GM23338 (cell line): Measurements from ENCODE around the gene EIF4E2. TPM values are rescaled to one million over a fixed set of nuclear protein-coding genes. Genes with fewer than 3 reads are reported as not detected.

Experiments
- ATAC-seq: fragments of 200-7000 bp; cut with Tn5 transposase; 3 replicates; pipeline ENCODE4 v1.9.1; 2020
- DNase-seq: peaks from one replicate; pipeline ENCODE4 v3.0.0-alpha.2; 2015; ENCODE audit warnings: low spot score
- H2AFZ ChIP-seq: fragments of 200-600 bp; sonication (generic); 2 replicates; pipeline ENCODE4 v1.8.0; 2016; ENCODE audit warnings: antibody characterized with exemption, mild to moderate bottlenecking, moderate library complexity
- H3F3A ChIP-seq: fragments of 200-600 bp; sonication (generic); replicated peaks from 2 replicates; pipeline ENCODE4 v1.8.0; 2017; ENCODE audit warnings: antibody characterized with exemption, mixed run types, low read depth
- H3K27ac ChIP-seq: fragments of 200-600 bp; sonication (generic); 2 replicates; pipeline ENCODE4 v1.6.1; 2016; ENCODE audit warnings: low read depth
- H3K27me3 ChIP-seq: fragments of 200-600 bp; sonication (generic); 2 replicates; pipeline ENCODE4 v1.8.0; 2016; ENCODE audit warnings: mild to moderate bottlenecking, mixed run types, moderate library complexity; ENCODE audit not compliant: insufficient read depth
- H3K36me3 ChIP-seq: fragments of 200-600 bp; sonication (generic); 2 replicates; pipeline ENCODE4 v1.8.0; 2016; ENCODE audit warnings: mild to moderate bottlenecking; ENCODE audit not compliant: insufficient read depth
- H3K4me1 ChIP-seq: fragments of 200-600 bp; sonication (generic); 2 replicates; pipeline ENCODE4 v1.8.0; 2016; ENCODE audit warnings: mild to moderate bottlenecking, moderate library complexity; ENCODE audit not compliant: insufficient read depth
- H3K4me2 ChIP-seq: fragments of 200-600 bp; sonication (generic); 2 replicates; pipeline ENCODE4 v1.7.1; 2017; ENCODE audit warnings: mixed run types
- H3K4me3 ChIP-seq: fragments of 200-600 bp; sonication (generic); 2 replicates; pipeline ENCODE4 v1.6.1; 2016; ENCODE audit warnings: mixed run types
- H3K79me2 ChIP-seq: fragments of 200-600 bp; sonication (generic); replicated peaks from 2 replicates; pipeline ENCODE4 v1.8.0; 2017; ENCODE audit warnings: mild to moderate bottlenecking; ENCODE audit not compliant: insufficient read depth
- H3K9me2 ChIP-seq: fragments of 200-600 bp; sonication (generic); 2 replicates; pipeline ENCODE4 v1.8.0; 2017; ENCODE audit not compliant: insufficient read depth
- H4K20me1 ChIP-seq: fragments of 200-600 bp; sonication (generic); replicated peaks from 2 replicates; pipeline ENCODE4 v1.8.0; 2017; ENCODE audit warnings: mild to moderate bottlenecking; ENCODE audit not compliant: insufficient read depth
- H3K27ac Mint-ChIP-seq: 2 replicates; pipeline ENCODE4 v1.8.0; 2020; ENCODE audit warnings: inconsistent platforms, mild to moderate bottlenecking, moderate library complexity, mixed read lengths
- H3K27me3 Mint-ChIP-seq: 3 replicates; pipeline ENCODE4 v1.8.0; 2022; ENCODE audit warnings: low read depth, mild to moderate bottlenecking, moderate library complexity, mixed read lengths, inconsistent platforms; ENCODE audit not compliant: insufficient read depth, poor library complexity
- H3K36me3 Mint-ChIP-seq: 3 replicates; pipeline ENCODE4 v1.8.0; 2021; ENCODE audit warnings: low read depth, mild to moderate bottlenecking, inconsistent platforms, moderate library complexity, mixed read lengths
- H3K4me1 Mint-ChIP-seq: 3 replicates; pipeline ENCODE4 v1.8.0; 2020; ENCODE audit warnings: mild to moderate bottlenecking, inconsistent platforms, mixed read lengths
- H3K4me3 Mint-ChIP-seq: 3 replicates; pipeline ENCODE4 v1.8.0; 2021; ENCODE audit warnings: moderate library complexity, mild to moderate bottlenecking, inconsistent platforms, mixed read lengths
- H3K9me3 Mint-ChIP-seq: 3 replicates; pipeline ENCODE4 v1.8.0; 2020; ENCODE audit warnings: moderate library complexity, mild to moderate bottlenecking, inconsistent platforms, mixed read lengths
- CTCF ChIP-seq, 2 experiments: fragments of 200-600 bp in 1 of 2; sonication (generic) in 1 of 2; conservative IDR thresholded peaks; 2 replicates each; pipeline versions ENCODE4 v1.5.1 to v1.6.1; 2016 to 2017; ENCODE audit warnings: antibody characterized with exemption in 2 of 2, low read depth in 2 of 2, mild to moderate bottlenecking in 2 of 2, moderate library complexity in 1 of 2
- ETS1 ChIP-seq: IDR thresholded peaks from 2 replicates; pipeline ENCODE4 v1.6.1; 2016; ENCODE audit warnings: antibody characterized with exemption
- EZH2 ChIP-seq: fragments of 200-600 bp; sonication (generic); IDR thresholded peaks from one replicate; pipeline ENCODE4 v1.8.0; 2017; ENCODE audit warnings: antibody characterized with exemption, mild to moderate bottlenecking, low read depth; ENCODE audit not compliant: unreplicated experiment
- JUNB ChIP-seq: IDR thresholded peaks from one replicate; pipeline ENCODE4 v1.6.1; 2016; ENCODE audit warnings: antibody characterized with exemption; ENCODE audit not compliant: unreplicated experiment
- NANOG ChIP-seq: IDR thresholded peaks from 2 replicates; pipeline ENCODE4 v1.6.1; 2016; ENCODE audit warnings: antibody characterized with exemption, borderline replicate concordance
- POLR2AphosphoS5 ChIP-seq: IDR thresholded peaks from 2 replicates; pipeline ENCODE4 v1.6.1; 2016; ENCODE audit warnings: antibody characterized with exemption, low read depth
- REST ChIP-seq: IDR thresholded peaks from one replicate; pipeline ENCODE4 v1.6.1; 2018; ENCODE audit warnings: antibody characterized with exemption; ENCODE audit not compliant: unreplicated experiment
- ZNF114 ChIP-seq: fragments of 250-450 bp; sonication (Bioruptor Pico); IDR thresholded peaks from 2 replicates; pipeline ENCODE4 v1.5.0; 2020; ENCODE audit warnings: mild to moderate bottlenecking, moderate library complexity
- ZNF331 ChIP-seq: fragments of 250-450 bp; sonication (Bioruptor Pico); IDR thresholded peaks from 2 replicates; pipeline ENCODE4 v1.5.0; 2020; ENCODE audit warnings: low read depth, mild to moderate bottlenecking, moderate library complexity
- polyA plus RNA-seq: library from polyadenylated mRNA; unstranded; fragments of >200 nt; fragmentation: Nextera tagmentation; extraction: Ambion mirVana; gene quantifications from 2 replicates; pipeline ENCODE4 v1.2.1, GENCODE V29; 2016
- total RNA-seq: library from RNA; depleted of rRNA; stranded (reverse); fragments of >200 nt; shearing (Covaris generic); gene quantifications from 2 replicates; pipeline ENCODE4 v1.2.3, GENCODE V29; 2014

Gene EIF4E2
- total and polyA plus RNA-seq, 2 experiments from 2014 or later = 68.1 to 152 TPM

- TF ChIP-seq REST (no peak), NANOG (no peak), CTCF (conservative IDR thresholded peaks at IDR 0.05; ENCODE audit: low read depth in 2 of 2) (no peak), JUNB (no peak)
Observed at GRCh38 chr2:232543491-232543890, 7.0 kb upstream of the EIF4E2 start (continued).

GRCh38 chr2:232543928-232544631 lies 6.4 kb upstream of the EIF4E2 start:
- no peak overlapping the region for H3K27ac Mint-ChIP-seq
- H3K4me3 Mint-ChIP-seq = no peak overlapping the region
- H3K79me2 ChIP-seq = peaks cover 26% of the 10 kb centered on the region
- no peak for DNase-seq
- H3K4me1 ChIP-seq = no peaks in the 10 kb centered on the region; the same call in 1 of the 2 replicates
- no peak overlapping the region for H3K4me3 ChIP-seq
- H3F3A ChIP-seq = no peaks in the 10 kb centered on the region
- no peak overlapping the region for H3K27ac ChIP-seq
- no peaks in the 10 kb centered on the region for H3K27me3 ChIP-seq
- H2AFZ ChIP-seq = no peak overlapping the region
- no peaks in the 10 kb centered on the region for H3K9me2 ChIP-seq
- 0 out of 2 replicates have a peak, but pooled peaks cover 3% of the 10 kb centered on the region for H4K20me1 ChIP-seq
- H3K36me3 Mint-ChIP-seq = peaks cover 24% of the 10 kb centered on the region
- H3K9me3 Mint-ChIP-seq = peaks cover 7% of the 10 kb centered on the region; the same call in 2 of the 3 replicates
- peaks cover 15% of the 10 kb centered on the region for H3K4me1 Mint-ChIP-seq
- ATAC-seq = no peak
- H3K4me2 ChIP-seq = no peak overlapping the region
- peaks cover 7% of the 10 kb centered on the region; the same call in 1 of the 2 replicates for H3K36me3 ChIP-seq
- peaks cover 8% of the 10 kb centered on the region for H3K27me3 Mint-ChIP-seq
- TF ChIP-seq ZNF331 (CRISPR knock-in tag) = no peak
- TF ChIP-seq EZH2 = no peak
- no peak for TF ChIP-seq REST
- TF ChIP-seq JUNB = no peak
- TF ChIP-seq ZNF114 (CRISPR knock-in tag) = no peak
- no peak for TF ChIP-seq CTCF (conservative IDR thresholded peaks at IDR 0.05; ENCODE audit: low read depth in 2 of 2)
- no peak for TF ChIP-seq ETS1
- TF ChIP-seq NANOG = no peak
- no peak for TF ChIP-seq POLR2AphosphoS5
